ENCODE measurements around the gene LDLRAD3.

DNA sequence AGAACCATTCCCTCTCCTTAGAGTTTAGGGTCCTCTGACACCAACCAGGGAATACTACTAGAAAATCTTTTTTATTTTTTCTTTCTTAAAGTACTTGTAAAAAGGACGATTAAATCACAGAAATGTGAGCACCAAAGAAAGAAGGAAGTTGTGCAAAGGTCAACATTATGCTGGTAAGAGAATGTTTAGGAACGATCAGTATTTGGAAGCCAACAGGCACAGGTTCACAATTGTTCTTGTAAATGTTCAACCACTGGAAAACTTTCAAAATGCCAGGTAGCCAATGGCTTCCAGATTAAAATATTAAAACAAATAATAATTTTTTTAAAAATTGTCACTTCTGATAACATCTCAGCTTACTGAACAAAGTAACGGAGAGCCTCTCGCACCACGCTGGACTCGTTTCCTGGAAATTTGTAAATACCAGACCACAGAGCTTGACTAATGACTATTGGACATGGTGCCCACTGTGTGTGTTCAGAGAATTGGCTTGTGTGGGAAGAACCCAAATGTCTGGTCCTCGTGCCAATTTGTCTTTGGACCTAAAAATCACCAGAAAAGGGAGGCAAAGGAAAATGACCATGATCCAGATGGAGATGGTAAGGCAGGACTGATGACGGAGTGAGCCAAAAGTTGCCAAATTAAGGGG is 324.6 kb downstream of the LDLRAD3 start:
- TF ChIP-seq SUZ12 (IDR thresholded peaks at IDR 0.05) = no peak
- TF ChIP-seq ZNF384 (IDR thresholded peaks at IDR 0.05) = no peak
- no peak for TF ChIP-seq L3MBTL2 (conservative IDR thresholded peaks at IDR 0.05)
- no peak for TF ChIP-seq ELF4 (IDR thresholded peaks at IDR 0.05)

Measured in HEK293T (cell line).